HCT116 (cell line): ENCODE data around the gene COPG1. TPM values are rescaled to one million over a fixed set of nuclear protein-coding genes. Genes with fewer than 3 reads are reported as not detected.

Experiments used
- ATAC-seq: fragments of 200-7000 bp; cut with Tn5 transposase; 2 replicates; pipeline ENCODE4 v1.9.1; 2020; ENCODE audit warnings: mild to moderate bottlenecking, moderate library complexity
- BruUV-seq: library from RNA; stranded (reverse); fragments of 400-500 nt; replicated peaks from 2 replicates; lab custom pipeline; 2021; lab: Mats Ljungman, UMichigan
- CTCF ChIA-PET: fragments of 300-600 bp; sonication (Branson Sonifier 250); formaldehyde crosslinking; loops from one replicate; lab custom pipeline; 2021; ENCODE audit warnings: antibody characterized with exemption; lab: Charles Lee
- POLR2A ChIA-PET: fragments of 300-600, 350-600 bp; sonication (Branson Sonifier 250); formaldehyde crosslinking; loops from one replicate; lab custom pipeline; 2021; ENCODE audit warnings: antibody characterized with exemption; lab: Charles Lee
- RAD21 ChIA-PET, 2 experiments: fragments of 300-600 bp; sonication (Branson Sonifier 250); formaldehyde crosslinking; loops; one replicate each; lab custom pipeline; 2023; ENCODE audit warnings: low total read pairs in 2 of 2; ENCODE audit not compliant: uncharacterized antibody in 2 of 2, unreplicated experiment in 2 of 2, low non-redundant PET in 1 of 2; lab: Charles Lee
- DNase-seq: peaks from one replicate; pipeline ENCODE4 v3.0.0-alpha.2; 2010; ENCODE audit warnings: low read depth, low spot score
- H2AFZ ChIP-seq: fragments of 200-600 bp; shearing (Covaris generic), sonication (generic); 2 replicates; pipeline ENCODE4 v1.6.1; 2017; ENCODE audit warnings: low read depth, mixed run types, mixed read lengths, antibody characterized with exemption, low read length; ENCODE audit not compliant: poor library complexity, severe bottlenecking
- H3K27ac ChIP-seq: 2 replicates; pipeline ENCODE4 v1.5.1; 2012; ENCODE audit warnings: low read depth, low read length
- H3K27me3 ChIP-seq: fragments of 200-600 bp; sonication (generic); 2 replicates; pipeline ENCODE4 v1.6.1; 2016; ENCODE audit warnings: mixed run types, low read length, mixed read lengths; ENCODE audit not compliant: insufficient read depth
- H3K36me3 ChIP-seq, 2 experiments: fragments of 200-500 bp in 1 of 2; fragments of 200-600 bp in 1 of 2; sonication (Bioruptor generic) in 1 of 2; sonication (generic) in 1 of 2; 2 replicates each; pipeline versions ENCODE4 v1.5.1 to v1.6.1; 2014 to 2016; ENCODE audit warnings: low read length in 2 of 2, inconsistent platforms in 1 of 2, mixed read lengths in 1 of 2, mixed run types in 1 of 2; ENCODE audit not compliant: insufficient read depth in 2 of 2, control insufficient read depth in 1 of 2
- H3K4me1 ChIP-seq, 2 experiments: fragments of 200-600 bp in 1 of 2; sonication (generic) in 1 of 2; 2 replicates each; pipeline versions ENCODE4 v1.5.1 to v1.6.1; 2012 to 2017; ENCODE audit warnings: low read length in 2 of 2, inconsistent platforms in 1 of 2, mild to moderate bottlenecking in 1 of 2, mixed read lengths in 1 of 2, mixed run types in 1 of 2, moderate library complexity in 1 of 2; ENCODE audit not compliant: insufficient read depth in 2 of 2, control insufficient read depth in 1 of 2
- H3K4me2 ChIP-seq: fragments of 200-600 bp; sonication (generic); 2 replicates; pipeline ENCODE4 v1.6.1; 2017; ENCODE audit warnings: mixed run types, low read length, mixed read lengths
- H3K4me3 ChIP-seq, 2 experiments: fragments of 200-600 bp in 1 of 2; sonication (generic) in 1 of 2; replicated peaks in 1 of 2; 2 replicates each; pipeline ENCODE4 v1.5.1; 2011 to 2016; ENCODE audit warnings: low read length in 2 of 2, control low read depth in 1 of 2, low read depth in 1 of 2, mild to moderate bottlenecking in 1 of 2, mixed read lengths in 1 of 2, mixed run types in 1 of 2
- H3K79me2 ChIP-seq: fragments of 200-600 bp; sonication (generic); 2 replicates; pipeline ENCODE4 v1.6.1; 2017; ENCODE audit warnings: mild to moderate bottlenecking, mixed run types, low read length, moderate library complexity, mixed read lengths; ENCODE audit not compliant: insufficient read depth
- H3K9ac ChIP-seq: fragments of 200-600 bp; sonication (generic); 2 replicates; pipeline ENCODE4 v1.6.1; 2016; ENCODE audit warnings: low read length, mixed read lengths
- H3K9me2 ChIP-seq: fragments of 200-600 bp; sonication (generic), shearing (Covaris generic); 2 replicates; pipeline ENCODE4 v1.6.1; 2017; ENCODE audit warnings: mixed run types, mild to moderate bottlenecking, moderate library complexity; ENCODE audit not compliant: insufficient read depth
- H3K9me3 ChIP-seq, 2 experiments: fragments of 200-500 bp in 1 of 2; fragments of 200-600 bp in 1 of 2; sonication (Bioruptor generic) in 1 of 2; sonication (generic) in 1 of 2; 2 replicates each; pipeline ENCODE4 v1.6.1; 2014 to 2017; ENCODE audit warnings: low read length in 2 of 2, mixed read lengths in 2 of 2, inconsistent platforms in 1 of 2, low read depth in 1 of 2, mild to moderate bottlenecking in 1 of 2, mixed run types in 1 of 2, moderate library complexity in 1 of 2; ENCODE audit not compliant: control insufficient read depth in 1 of 2, insufficient read depth in 1 of 2
- H4K20me1 ChIP-seq: fragments of 200-600 bp; sonication (generic), shearing (Covaris generic); 2 replicates; pipeline ENCODE4 v1.6.1; 2017; ENCODE audit warnings: mixed run types, mild to moderate bottlenecking, moderate library complexity; ENCODE audit not compliant: insufficient read depth
- ATF3 ChIP-seq: IDR thresholded peaks from 2 replicates; pipeline ENCODE4 v1.6.1; 2012
- CBX3 ChIP-seq: IDR thresholded peaks from 2 replicates; pipeline ENCODE4 v1.6.1; 2012; ENCODE audit warnings: low read depth
- CTCF ChIP-seq, 3 experiments: fragments of 200-600 bp in 1 of 3; sonication (generic) in 1 of 3; IDR thresholded peaks in 2 of 3; conservative IDR thresholded peaks in 1 of 3; 2 replicates each; pipeline ENCODE4 v1.5.1; 2012 to 2017; ENCODE audit warnings: low read depth in 2 of 3, low read length in 2 of 3, antibody characterized with exemption in 1 of 3, borderline replicate concordance in 1 of 3, control low read depth in 1 of 3, mild to moderate bottlenecking in 1 of 3, mixed read lengths in 1 of 3, mixed run types in 1 of 3, moderate library complexity in 1 of 3; ENCODE audit not compliant: insufficient read depth in 1 of 3
- ELF1 ChIP-seq: IDR thresholded peaks from 2 replicates; pipeline ENCODE4 v1.6.1; 2012; ENCODE audit warnings: low read depth, borderline replicate concordance
- EZH2 ChIP-seq: fragments of 200-600 bp; sonication (generic); IDR thresholded peaks from 2 replicates; pipeline ENCODE4 v1.6.1; 2017; ENCODE audit warnings: antibody characterized with exemption, mixed run types
- EZH2phosphoT487 ChIP-seq: fragments of 200-600 bp; IDR thresholded peaks from 2 replicates; pipeline ENCODE4 v1.6.1; 2018; ENCODE audit warnings: antibody characterized with exemption, borderline replicate concordance
- FOSL1 ChIP-seq: IDR thresholded peaks from 2 replicates; pipeline ENCODE4 v1.6.1; 2012; ENCODE audit warnings: low read depth
- POLR2A ChIP-seq: IDR thresholded peaks from 2 replicates; pipeline ENCODE4 v1.7.0; 2011; ENCODE audit warnings: borderline replicate concordance; ENCODE audit not compliant: insufficient read depth, insufficient read length; ENCODE audit errors: extremely low read depth
- POLR2AphosphoS5 ChIP-seq: IDR thresholded peaks from 2 replicates; pipeline ENCODE4 v1.6.1; 2011; ENCODE audit warnings: mild to moderate bottlenecking, low read depth, low read length, moderate library complexity
- SIN3A ChIP-seq: IDR thresholded peaks from 2 replicates; pipeline ENCODE4 v1.6.1; 2012; ENCODE audit warnings: low read depth
- SP1 ChIP-seq: IDR thresholded peaks from 2 replicates; pipeline ENCODE4 v1.6.1; 2012; ENCODE audit warnings: low read depth
- SRF ChIP-seq: IDR thresholded peaks from 2 replicates; pipeline ENCODE4 v1.6.1; 2012; ENCODE audit warnings: low read depth
- TCF7L2 ChIP-seq: IDR thresholded peaks from 2 replicates; pipeline ENCODE4 v1.7.0; 2011; ENCODE audit warnings: borderline replicate concordance, inconsistent platforms; ENCODE audit not compliant: insufficient read depth, insufficient read length; ENCODE audit errors: extremely low read depth
- YY1 ChIP-seq: IDR thresholded peaks from 2 replicates; pipeline ENCODE4 v1.6.1; 2011; ENCODE audit warnings: low read length, low read depth, moderate library complexity, mild to moderate bottlenecking; ENCODE audit not compliant: insufficient replicate concordance; ENCODE audit errors: extremely low read depth
- ZFX ChIP-seq: fragments of 450-650 bp; IDR thresholded peaks from 2 replicates; pipeline ENCODE4 v1.6.1; 2017
- ZNF274 ChIP-seq: fragments of 200-500 bp; sonication (Bioruptor generic); IDR thresholded peaks from 2 replicates; pipeline ENCODE4 v1.6.1; 2014; ENCODE audit warnings: mild to moderate bottlenecking, low read depth, low read length, inconsistent platforms
- intact Hi-C: fragments of 100-400 bp; cut with micrococcal nuclease; formaldehyde crosslinking; loops from 2 replicates; pipeline ENCODE4 v1.10.0; 2022
- total RNA-seq: library from RNA; stranded (reverse); gene quantifications from one replicate; pipeline ENCODE4 v1.2.1, GENCODE V29; 2021; ENCODE audit not compliant: unreplicated experiment

The COPG1 gene
- total RNA-seq, 1 experiment from 2014 or later = 182 TPM

DNA sequence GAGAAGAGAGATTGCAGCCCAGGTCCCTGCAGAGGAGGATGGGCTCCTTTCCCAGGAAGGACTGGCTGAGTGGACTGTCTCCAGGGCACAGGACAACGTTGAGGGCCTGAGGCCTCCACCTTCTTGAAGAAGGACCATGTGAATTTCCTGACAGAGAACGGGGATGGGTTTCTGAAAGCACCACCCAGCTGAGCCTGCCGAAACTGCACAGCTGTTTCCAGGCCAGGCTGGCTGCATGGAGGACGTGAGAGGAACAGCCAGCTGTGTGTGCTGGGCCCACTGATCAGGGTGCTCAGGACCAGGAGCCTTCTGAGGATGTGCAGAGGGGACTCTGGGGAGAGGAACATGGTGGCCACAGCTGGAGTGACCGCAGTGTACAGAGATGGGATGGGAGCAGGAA, 68.4 kb downstream of the COPG1 start:
- Histone ChIP-seq H3K79me2 (peaks cover 7% of the 10 kb centered on the region; the same call in 1 of the 2 replicates), H3K4me1 (peaks cover 6 to 25% of the 10 kb centered on the region in 2 experiments; a peak in 3 of 4 replicates), H2AFZ (no peak overlapping the region), H3K36me3 (no peaks in the 10 kb centered on the region), H3K9ac (no peak overlapping the region), H3K4me2 (no peak overlapping the region), H3K27ac (no peak overlapping the region), H3K4me3 (no peak overlapping the region), H3K27me3 (no peaks in the 10 kb centered on the region), H4K20me1 (no peaks in the 10 kb centered on the region), H3K9me3 (no peaks in the 10 kb centered on the region), H3K9me2 (no peaks in the 10 kb centered on the region)
- no peak for DNase-seq
- no peak for ATAC-seq
- CTCF ChIA-PET = interaction anchor here (1.3 kb wide), 1 partner anchor 11 kb away, joined by 3 read pairs; no protein-coding TSS in a partner anchor
- RAD21 ChIA-PET = no interaction called here
- POLR2A ChIA-PET = no interaction called here
- TF ChIP-seq EZH2phosphoT487 = no peak
- TF ChIP-seq ATF3 = no peak
- TF ChIP-seq ZNF274 = no peak
- BruUV-seq = no TSS peak
- intact Hi-C loops = no loop called here

GRCh38 chr3:129318921-129319320, 69.5 kb downstream of the COPG1 start:
- H3K79me2 ChIP-seq = peaks cover 7% of the 10 kb centered on the region; the same call in 1 of the 2 replicates
- ATAC-seq (no peak), DNase-seq (no peak)
- H3K27me3 ChIP-seq = no peaks in the 10 kb centered on the region
- BruUV-seq = no TSS peak
- CTCF ChIA-PET = interaction anchor here (1.3 kb wide), 1 partner anchor 10 kb away, joined by 3 read pairs; no protein-coding TSS in a partner anchor
- TF ChIP-seq SRF (no peak), ATF3 (no peak), EZH2phosphoT487 (no peak), CTCF (IDR thresholded peaks at IDR 0.05 in 2 of 3, conservative IDR thresholded peaks at IDR 0.05 in 1 of 3; ENCODE audit: borderline replicate concordance in 1 of 3, insufficient read depth in 1 of 3, low read depth in 2 of 3, low read length in 2 of 3) (no peak), ZFX (no peak), FOSL1 (no peak), ELF1 (no peak), TCF7L2 (no peak), SIN3A (no peak), EZH2 (no peak), SP1 (no peak), YY1 (no peak), POLR2AphosphoS5 (no peak), POLR2A (no peak), CBX3 (no peak)
- H3K9me2 ChIP-seq = no peaks in the 10 kb centered on the region
- H3K4me1 ChIP-seq = peaks cover 6 to 23% of the 10 kb centered on the region in 2 experiments; a peak in 3 of 4 replicates
- RAD21 ChIA-PET = no interaction called here
- H3K4me2 ChIP-seq = no peak overlapping the region
- H2AFZ ChIP-seq = no peak overlapping the region
- intact Hi-C loops = no loop called here
- no peak overlapping the region for H3K27ac ChIP-seq
- no peaks in the 10 kb centered on the region for H3K36me3 ChIP-seq
- H3K9ac ChIP-seq = no peak overlapping the region
- H3K9me3 ChIP-seq = no peaks in the 10 kb centered on the region
- POLR2A ChIA-PET = no interaction called here
- no peaks in the 10 kb centered on the region for H4K20me1 ChIP-seq
- H3K4me3 ChIP-seq = no peak overlapping the region
